Activated CD4-positive, alpha-beta T cell treated with anti-CD3 and anti-CD28 coated beads, Interleukin-2, Interleukin-6, amounts not matched to agents 100 ng/mL and 50 ng/mL, durations not matched to agents 16 hours and 8 hours (primary cell): Measurements from ENCODE around the gene IRF4.

Experiments used
- DNase-seq: peaks from one replicate; pipeline ENCODE4 v3.0.0-alpha.2; 2020

The IRF4 gene

GRCh38 chr6:399785-400534 lies 8.4 kb downstream of the IRF4 start:
- peak; percentile 65 for DNase-seq

- DNase-seq, result no peak
Observed at GRCh38 chr6:400815-401214, 9.3 kb downstream of the IRF4 start.

DNA sequence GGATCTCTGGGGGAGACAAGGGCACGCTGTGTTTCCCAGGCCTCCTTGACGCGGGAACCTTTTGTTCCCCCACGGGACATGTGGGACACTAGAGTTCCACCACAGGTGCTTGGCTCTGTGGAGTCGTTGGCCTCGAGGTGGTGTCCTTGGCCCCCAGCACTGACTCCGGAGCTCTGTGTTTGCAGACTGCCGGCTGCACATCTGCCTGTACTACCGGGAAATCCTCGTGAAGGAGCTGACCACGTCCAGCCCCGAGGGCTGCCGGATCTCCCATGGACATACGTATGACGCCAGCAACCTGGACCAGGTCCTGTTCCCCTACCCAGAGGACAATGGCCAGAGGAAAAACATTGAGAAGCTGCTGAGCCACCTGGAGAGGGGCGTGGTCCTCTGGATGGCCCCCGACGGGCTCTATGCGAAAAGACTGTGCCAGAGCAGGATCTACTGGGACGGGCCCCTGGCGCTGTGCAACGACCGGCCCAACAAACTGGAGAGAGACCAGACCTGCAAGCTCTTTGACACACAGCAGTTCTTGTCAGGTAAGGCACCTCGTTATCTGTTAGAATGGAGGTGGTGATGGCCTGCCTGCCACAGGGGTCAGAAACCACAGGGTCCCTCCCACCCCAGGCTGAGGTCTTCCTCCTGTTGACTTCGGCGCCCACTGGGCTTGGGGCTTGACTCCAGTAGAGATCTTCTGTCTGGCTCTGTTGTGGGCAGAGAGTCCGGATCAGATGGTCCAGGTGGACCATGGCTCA lies 9.9 kb downstream of the IRF4 start:
- DNase-seq, result no peak

- no peak for DNase-seq
Observed at GRCh38 chr6:401994-402640, 10.6 kb downstream of the IRF4 start.

DNA sequence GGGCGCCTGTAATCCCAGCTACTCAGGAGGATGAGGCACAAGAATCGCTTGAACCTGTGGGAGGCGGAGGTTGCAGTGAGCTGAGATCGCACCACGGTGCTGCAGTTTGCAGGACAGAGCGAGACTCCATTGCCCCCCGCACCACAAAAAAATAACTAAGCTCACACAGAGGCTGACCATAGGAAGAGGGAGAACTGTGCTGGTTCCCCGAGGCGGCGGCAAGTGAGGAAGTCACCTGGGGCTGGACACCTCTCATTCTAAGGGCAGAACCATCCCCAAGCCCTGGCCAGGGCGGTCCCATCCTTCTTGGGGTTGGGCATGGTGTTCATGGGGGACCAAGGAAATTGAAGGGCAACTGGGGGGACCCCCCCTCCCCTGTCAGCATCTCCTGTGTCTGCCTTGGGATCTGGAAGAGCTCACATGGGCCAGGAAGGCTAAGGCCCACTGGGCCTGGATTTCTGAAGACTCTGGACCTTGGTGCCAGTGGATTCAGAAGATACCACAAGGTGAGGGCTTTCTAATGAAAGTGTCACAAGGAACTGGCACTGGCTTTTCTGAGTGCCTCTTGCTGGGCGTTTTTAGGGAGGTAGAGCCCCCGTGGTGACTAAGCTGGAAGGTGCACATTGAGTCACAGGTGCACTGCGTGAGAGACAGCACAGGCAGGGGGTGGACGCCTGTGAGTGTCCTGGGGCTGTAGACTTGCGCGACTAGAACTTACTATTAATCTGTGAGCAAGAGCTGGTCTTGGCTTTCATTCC lies 11.5 kb downstream of the IRF4 start:
- DNase-seq, result peak; percentile 82

DNA sequence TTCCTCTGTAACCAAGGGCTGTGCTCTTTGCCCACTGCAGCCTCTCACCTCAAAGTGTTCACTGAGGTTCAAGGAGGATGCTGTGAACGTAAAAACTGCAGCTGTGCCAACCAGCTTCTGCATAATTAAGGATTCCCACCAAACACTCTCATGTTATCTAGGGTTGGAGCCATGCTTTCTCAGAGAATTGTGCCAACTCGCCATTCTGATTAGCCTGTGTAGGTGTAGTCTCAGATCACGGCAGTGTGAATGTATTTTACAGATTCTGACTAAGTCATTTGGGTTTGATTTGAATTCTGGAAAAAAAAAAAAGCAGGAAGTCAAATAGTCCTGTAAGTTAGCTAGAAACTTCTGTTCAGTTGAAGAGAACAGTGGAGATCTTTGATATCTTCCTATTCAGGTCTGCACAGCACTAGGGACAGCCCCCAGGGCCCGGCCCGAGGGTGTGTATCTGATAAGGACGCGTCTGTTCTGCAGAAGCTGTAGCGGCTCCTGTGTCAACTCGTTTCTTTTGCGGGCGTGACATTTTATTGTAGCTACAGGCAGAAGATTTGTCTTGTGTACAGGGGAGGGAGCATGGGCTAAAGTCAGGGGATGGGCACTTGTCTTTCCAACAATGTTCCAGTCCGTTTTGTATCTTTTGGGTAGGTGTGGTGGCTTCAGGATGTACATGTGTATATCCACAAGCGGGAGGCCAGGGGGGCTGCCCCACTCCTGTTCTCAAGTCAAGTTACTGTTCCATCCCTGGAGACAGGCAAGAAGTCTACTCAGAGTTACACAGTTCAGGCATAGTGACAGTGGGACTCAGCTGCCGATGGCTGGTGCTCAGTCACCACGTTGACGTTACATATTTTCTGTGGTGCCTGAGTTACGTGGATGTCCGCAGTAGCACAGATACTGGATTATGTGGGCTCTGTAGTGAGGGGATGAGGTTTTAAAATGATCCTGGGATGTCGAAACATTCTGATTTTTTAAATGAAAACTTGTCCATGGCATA lies 12.4 kb downstream of the IRF4 start:
- DNase-seq, result peak; percentile 64

DNA sequence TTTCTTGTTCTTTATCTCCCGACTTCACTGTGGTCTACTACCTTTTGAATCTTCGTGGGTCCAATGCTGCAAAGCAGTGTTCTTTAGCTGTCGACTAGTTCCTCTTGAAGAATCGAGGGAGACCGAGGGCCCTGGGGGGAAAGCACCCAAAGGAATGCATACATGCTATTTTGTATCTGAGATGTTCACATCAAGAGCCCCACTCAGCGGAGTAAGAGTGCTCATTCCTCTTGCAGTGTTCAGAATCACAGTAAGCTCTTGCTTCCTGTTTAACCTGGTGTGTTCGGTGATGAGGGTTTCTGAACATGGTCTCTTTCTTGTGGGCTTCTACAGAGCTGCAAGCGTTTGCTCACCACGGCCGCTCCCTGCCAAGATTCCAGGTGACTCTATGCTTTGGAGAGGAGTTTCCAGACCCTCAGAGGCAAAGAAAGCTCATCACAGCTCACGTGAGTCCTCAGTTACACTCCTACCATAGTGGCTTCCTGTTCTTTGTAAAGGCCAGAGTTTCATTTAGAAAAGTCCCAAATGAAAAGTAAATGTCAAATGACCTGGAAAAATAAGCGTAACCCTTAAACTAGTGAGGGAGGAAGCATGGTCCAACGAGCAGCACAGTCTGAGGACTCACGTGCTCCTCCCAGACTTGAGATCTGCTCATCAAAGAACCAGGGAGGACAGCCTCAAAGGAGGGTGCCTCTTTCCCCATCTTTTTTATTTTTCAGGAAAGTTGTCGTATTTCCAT lies 13.3 kb downstream of the IRF4 start:
- DNase-seq, result no peak

- DNase-seq, result no peak
Observed at GRCh38 chr6:408148-408547, 16.6 kb downstream of the IRF4 start.

DNA sequence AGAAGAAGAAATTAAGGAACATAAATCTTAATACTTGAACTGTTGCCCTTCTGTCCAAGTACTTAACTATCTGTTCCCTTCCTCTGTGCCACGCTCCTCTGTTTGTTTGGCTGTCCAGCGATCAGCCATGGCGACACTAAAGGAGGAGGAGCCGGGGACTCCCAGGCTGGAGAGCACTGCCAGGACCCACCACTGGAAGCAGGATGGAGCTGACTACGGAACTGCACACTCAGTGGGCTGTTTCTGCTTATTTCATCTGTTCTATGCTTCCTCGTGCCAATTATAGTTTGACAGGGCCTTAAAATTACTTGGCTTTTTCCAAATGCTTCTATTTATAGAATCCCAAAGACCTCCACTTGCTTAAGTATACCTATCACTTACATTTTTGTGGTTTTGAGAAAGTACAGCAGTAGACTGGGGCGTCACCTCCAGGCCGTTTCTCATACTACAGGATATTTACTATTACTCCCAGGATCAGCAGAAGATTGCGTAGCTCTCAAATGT lies 17.1 kb downstream of the IRF4 start:
- no peak for DNase-seq

GRCh38 chr6:409370-409972 lies 17.9 kb downstream of the IRF4 start:
- no peak for DNase-seq

- DNase-seq, result no peak
Observed at GRCh38 chr6:410555-411395, 19.2 kb downstream of the IRF4 start.

GRCh38 chr6:411402-412145 lies 20.0 kb downstream of the IRF4 start:
- no peak for DNase-seq

DNA sequence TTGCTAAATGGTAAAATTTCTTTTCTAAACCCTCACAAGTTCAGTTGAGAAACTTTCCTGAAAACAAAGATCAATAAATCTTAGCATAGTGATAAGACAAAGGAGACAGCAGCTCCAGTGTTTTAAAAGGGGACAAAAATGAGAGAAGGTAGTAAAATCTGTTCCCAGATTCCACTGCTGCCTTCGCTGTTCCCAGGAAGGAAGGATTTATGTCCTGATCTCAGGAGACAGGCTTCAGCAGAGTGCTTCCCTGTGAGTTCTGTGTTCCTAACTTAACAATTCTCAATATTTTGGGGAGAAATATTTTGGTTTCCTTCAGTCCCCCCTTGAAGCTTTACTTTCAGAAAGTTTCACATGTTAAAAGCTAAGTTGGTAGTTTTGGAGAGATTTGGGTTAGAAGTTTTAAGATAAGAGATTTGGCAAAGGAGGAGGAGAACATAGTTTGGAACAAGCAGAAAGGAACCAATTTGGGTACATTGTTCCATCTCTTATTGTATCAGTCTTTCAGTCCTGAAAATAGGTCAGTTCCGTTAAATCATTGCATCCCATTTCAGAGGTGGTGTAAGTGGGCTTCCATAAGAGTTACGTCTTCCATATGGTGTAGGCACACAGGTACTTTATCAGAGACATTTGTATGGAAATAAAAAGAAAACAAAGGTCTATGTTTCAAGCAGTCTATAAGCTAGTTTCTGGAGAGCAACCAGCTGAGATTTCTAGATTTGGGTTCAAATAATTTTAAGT lies 20.8 kb downstream of the IRF4 start:
- DNase-seq, result no peak

DNA sequence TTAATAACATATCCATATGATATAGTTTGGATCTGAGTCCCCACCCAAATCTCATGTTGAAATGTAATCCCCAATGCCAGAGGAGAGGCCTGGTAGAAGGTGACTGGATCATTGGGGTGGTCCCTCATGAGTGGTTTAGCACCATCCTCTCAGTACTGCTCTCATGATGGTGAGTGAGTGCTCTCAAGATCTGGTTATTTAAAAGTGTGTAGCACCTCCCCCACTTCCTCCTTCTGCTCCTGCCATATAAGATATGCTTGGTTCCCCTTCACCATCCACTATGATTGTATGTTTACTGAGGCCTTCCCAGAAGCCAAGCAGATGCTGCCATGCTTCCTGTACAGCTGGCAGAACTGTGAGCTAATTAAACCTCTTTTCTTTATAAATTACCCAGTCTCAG lies 22.9 kb downstream of the IRF4 start:
- no peak for DNase-seq

DNA sequence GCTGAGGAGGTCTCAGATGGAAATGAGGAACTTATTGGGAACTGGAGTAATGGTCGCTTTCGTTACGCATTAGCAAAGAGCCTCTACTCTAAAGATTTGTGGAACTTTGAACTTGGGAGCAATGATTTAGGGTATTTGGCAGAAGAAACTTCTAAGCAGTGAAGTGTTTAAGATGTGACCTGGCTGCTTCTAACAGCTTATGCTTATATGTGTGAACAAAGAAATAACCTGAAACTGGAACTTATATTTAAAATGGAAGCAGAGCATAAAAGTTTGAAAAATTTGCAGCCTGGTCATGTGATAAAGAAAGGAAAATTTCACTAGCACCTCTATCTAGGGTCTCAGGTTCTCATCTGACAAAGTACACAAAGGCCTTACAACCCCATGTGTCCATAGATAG lies 23.5 kb downstream of the IRF4 start:
- no peak for DNase-seq

DNA sequence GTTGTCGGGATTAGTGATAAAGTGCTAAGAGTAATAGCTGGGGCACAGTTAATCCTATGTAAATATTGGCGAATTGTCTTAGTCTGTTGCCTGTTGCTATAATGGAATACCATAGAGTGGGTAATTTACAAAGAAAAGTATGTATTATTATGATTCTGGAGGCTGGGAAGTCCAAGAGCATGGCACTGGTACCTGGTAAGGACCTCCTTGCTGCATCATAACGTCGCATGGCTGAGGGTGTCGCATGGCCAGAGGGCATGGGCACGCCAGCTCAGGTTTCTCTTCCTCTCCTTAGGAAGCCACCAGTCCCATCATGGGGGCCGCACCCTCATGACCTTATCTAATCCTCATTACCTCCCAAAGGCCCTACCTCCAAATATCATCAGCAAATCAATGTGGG lies 29.7 kb downstream of the IRF4 start:
- DNase-seq, result no peak

DNA sequence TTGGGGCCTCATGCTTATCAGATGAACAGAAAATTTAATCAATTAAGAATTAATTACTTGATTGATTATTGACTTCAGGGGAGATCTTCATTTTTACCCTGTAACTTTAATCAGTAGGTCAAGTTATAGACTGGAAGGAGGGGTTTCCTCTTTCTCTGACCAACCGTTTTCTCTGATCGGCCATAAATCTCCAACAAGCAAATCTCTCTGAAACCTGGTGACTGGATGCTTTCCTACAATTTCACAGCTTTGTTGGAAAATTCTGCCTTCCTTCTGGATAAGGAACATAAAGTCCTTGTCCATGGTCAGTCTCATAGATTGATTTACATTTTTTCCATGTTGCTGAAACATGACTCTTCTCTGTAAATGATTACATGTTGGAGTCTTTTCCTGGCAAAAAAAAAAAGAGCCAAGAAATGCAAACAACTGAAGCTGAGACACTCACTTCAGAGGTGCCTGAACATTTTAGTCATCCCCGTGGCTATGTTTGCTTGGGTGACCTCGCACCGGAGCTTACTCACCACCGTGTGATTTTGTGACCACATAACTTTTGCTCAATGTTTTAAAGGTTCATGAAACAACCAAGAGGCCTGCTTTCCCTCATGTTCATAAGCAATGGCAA lies 31.0 kb downstream of the IRF4 start:
- DNase-seq, result peak; percentile 90
